Gastroesophageal sphincter (tissue), 3 donors: ENCODE results near the gene SIRT2.

Experiments
- CTCF ChIP-seq, 4 experiments: fragments of 200-600 bp in 2 of 4; fragments of 450-650 bp in 2 of 4; sonication (generic) in 1 of 4; IDR thresholded peaks; one replicate each; pipeline ENCODE4 v1.5.1; 2017 to 2019; ENCODE audit warnings: antibody characterized with exemption in 4 of 4, mild to moderate bottlenecking in 2 of 4, moderate library complexity in 2 of 4
- EP300 ChIP-seq: sonication (generic); formaldehyde crosslinking; IDR thresholded peaks from one replicate; pipeline ENCODE4 v1.6.1; 2017; ENCODE audit warnings: antibody characterized with exemption, mild to moderate bottlenecking
- POLR2A ChIP-seq, 2 donors: fragments of 450-650 bp; IDR thresholded peaks; one replicate each; pipeline ENCODE4 v1.6.1; 2017; ENCODE audit warnings: antibody characterized with exemption in 2 of 2, mild to moderate bottlenecking in 2 of 2, moderate library complexity in 1 of 2
- POLR2AphosphoS5 ChIP-seq: sonication (generic); formaldehyde crosslinking; IDR thresholded peaks from one replicate; pipeline ENCODE4 v1.6.1; 2017; ENCODE audit warnings: antibody characterized with exemption

GRCh38 chr19:38846097-38846496, 53.3 kb downstream of the SIRT2 start:
- TF ChIP-seq EP300 (no peak), POLR2A (IDR thresholded peaks at IDR 0.05) (no peak), CTCF (IDR thresholded peaks at IDR 0.05) (no peak), POLR2AphosphoS5 (no peak)
